Chondrocyte (in vitro differentiated cells): ENCODE data around the gene THOP1. TPM values are rescaled to one million over a fixed set of nuclear protein-coding genes. Genes with fewer than 3 reads are reported as not detected.
"Not testable (repeated sequence)": the region's sequence is repeated elsewhere in the genome, so short reads cannot be mapped to it uniquely, and the experiment has no call there.

Source experiments
- DNase-seq: peaks from one replicate; pipeline ENCODE4 v3.0.0; 2021; ENCODE audit warnings: mixed read lengths, low spot score
- H3K27ac Mint-ChIP-seq: one replicate; pipeline ENCODE4 v1.8.0; 2021; ENCODE audit warnings: mild to moderate bottlenecking, moderate library complexity, mixed read lengths; ENCODE audit not compliant: unreplicated experiment
- H3K27me3 Mint-ChIP-seq: 2 replicates; pipeline ENCODE4 v1.8.0; 2021; ENCODE audit warnings: low read depth, mixed read lengths
- H3K36me3 Mint-ChIP-seq: 2 replicates; pipeline ENCODE4 v1.8.0; 2021; ENCODE audit warnings: low read depth, mixed read lengths
- H3K4me1 Mint-ChIP-seq: 2 replicates; pipeline ENCODE4 v1.8.0; 2021; ENCODE audit warnings: low read depth, mild to moderate bottlenecking, mixed read lengths
- H3K4me3 Mint-ChIP-seq: one replicate; pipeline ENCODE4 v1.8.0; 2021; ENCODE audit warnings: mild to moderate bottlenecking, moderate library complexity, mixed read lengths; ENCODE audit not compliant: unreplicated experiment
- H3K9me3 Mint-ChIP-seq: 2 replicates; pipeline ENCODE4 v1.8.0; 2021; ENCODE audit warnings: low read depth, mixed read lengths
- CTCF ChIP-seq: fragments of 200-600 bp; sonication (generic); IDR thresholded peaks from 2 replicates; pipeline ENCODE4 v1.5.0; 2021; ENCODE audit warnings: antibody characterized with exemption, mild to moderate bottlenecking, moderate library complexity
- total RNA-seq: library from RNA; stranded (reverse); gene quantifications from 3 replicates; pipeline ENCODE4 v1.2.1, GENCODE V29; 2021

Gene THOP1
- total RNA-seq, 1 donor from 2014 or later, result 48.4 TPM

GRCh38 chr19:2815923-2816322, 30.6 kb downstream of the THOP1 start:
- H3K4me3 Mint-ChIP-seq, result no peak overlapping the region
- H3K4me1 Mint-ChIP-seq, result peaks cover 3% of the 10 kb centered on the region
- no peak for TF ChIP-seq CTCF
- no peak overlapping the region for H3K27ac Mint-ChIP-seq
- H3K27me3 Mint-ChIP-seq, result no peaks in the 10 kb centered on the region
- H3K9me3 Mint-ChIP-seq, result no peaks in the 10 kb centered on the region
- H3K36me3 Mint-ChIP-seq, result no peaks in the 10 kb centered on the region
- DNase-seq, result no peak

- DNase-seq, result no peak
- Mint-ChIP-seq H3K27ac (no peak overlapping the region), H3K36me3 (no peaks in the 10 kb centered on the region), H3K4me1 (peaks cover 3% of the 10 kb centered on the region), H3K27me3 (no peaks in the 10 kb centered on the region), H3K9me3 (no peaks in the 10 kb centered on the region), H3K4me3 (no peak overlapping the region)
- TF ChIP-seq CTCF, result no peak
Measured at GRCh38 chr19:2816641-2817040, 31.3 kb downstream of the THOP1 start.

GRCh38 chr19:2817237-2817829, 32.0 kb downstream of the THOP1 start:
- H3K9me3 Mint-ChIP-seq, H3K4me1 Mint-ChIP-seq, H3K36me3 Mint-ChIP-seq, H3K27me3 Mint-ChIP-seq, H3K4me3 Mint-ChIP-seq, H3K27ac Mint-ChIP-seq, DNase-seq: not testable (repeated sequence)

GRCh38 chr19:2819540-2820111, 34.3 kb downstream of the THOP1 start, which contains the start of gene ZNF554:
Gene ZNF554 (plus strand): TSS chr19:2819868. CDS start chr19:2820072, 204 bp downstream.
- Mint-ChIP-seq H3K4me1 (peaks cover 3% of the 10 kb centered on the region), H3K4me3 (peak within 1 kb of the TSS; percentile 78), H3K27me3 (no peaks in the 10 kb centered on the region), H3K27ac (peak within 1 kb of the TSS; percentile 38), H3K36me3 (peaks cover 5% of the 10 kb centered on the region), H3K9me3 (peaks cover 2% of the 10 kb centered on the region)
- peak; percentile 90 for TF ChIP-seq CTCF
- DNase-seq, result peak; percentile 98

GRCh38 chr19:2820112-2820702, 34.9 kb downstream of the THOP1 start:
- DNase-seq, result no peak
- H3K36me3 Mint-ChIP-seq, result peaks cover 8% of the 10 kb centered on the region
- H3K4me3 Mint-ChIP-seq, result peak overlapping the region; percentile 78
- peaks cover 3% of the 10 kb centered on the region for H3K9me3 Mint-ChIP-seq
- no peaks in the 10 kb centered on the region for H3K27me3 Mint-ChIP-seq
- H3K27ac Mint-ChIP-seq, result peak overlapping the region; percentile 38
- no peak for TF ChIP-seq CTCF
- peaks cover 3% of the 10 kb centered on the region for H3K4me1 Mint-ChIP-seq
